M059J (cell line): ENCODE data around the gene PPP1R14B. TPM values are rescaled to one million over a fixed set of nuclear protein-coding genes. Genes with fewer than 3 reads are reported as not detected.

ENCODE experiments used
- DNase-seq: peaks from one replicate; pipeline ENCODE4 v3.0.0-alpha.2; 2012; ENCODE audit warnings: low read depth
- total RNA-seq: library from RNA; depleted of rRNA; stranded (reverse); fragments of >200 nt; shearing (Covaris generic); gene quantifications from 2 replicates; pipeline ENCODE4 v1.2.3, GENCODE V29; 2014

The PPP1R14B gene
- total RNA-seq, 1 experiment from 2014 or later = 263 TPM

- DNase-seq = no peak
Measured at GRCh38 chr11:64281957-64282770, 35.4 kb upstream of the PPP1R14B start.

DNA sequence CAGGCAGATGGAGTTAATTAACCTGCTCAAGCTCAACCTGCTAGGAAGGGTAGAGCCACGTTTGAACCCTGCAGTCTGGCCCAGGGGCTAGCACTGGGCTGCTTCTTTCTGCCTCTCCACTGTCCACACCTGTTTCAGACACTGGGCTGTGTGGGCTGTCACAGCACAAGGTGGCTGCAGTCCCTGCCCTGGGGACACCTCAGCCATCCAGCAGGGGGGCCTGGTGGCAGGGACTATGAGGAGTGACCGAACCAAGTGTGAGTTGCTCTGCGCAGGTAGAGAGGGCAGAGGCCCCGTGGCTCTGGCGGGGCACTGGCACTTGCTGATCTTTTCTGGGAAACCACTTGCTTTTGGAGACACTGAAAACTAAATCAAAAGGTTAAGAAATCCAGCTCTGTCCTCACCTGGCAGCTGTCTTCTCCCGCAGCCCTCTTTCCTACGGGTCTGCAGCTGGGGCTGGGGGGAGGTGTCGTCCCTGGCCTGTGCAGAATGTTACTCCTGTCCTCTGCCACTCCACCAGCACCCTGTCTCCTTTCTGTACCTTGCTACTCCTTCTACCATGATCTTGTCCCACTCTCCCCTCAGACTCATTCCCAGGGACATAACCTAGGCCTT is 31.9 kb upstream of the PPP1R14B start:
- DNase-seq = no peak

- no peak for DNase-seq
Measured at GRCh38 chr11:64276653-64277431, 30.1 kb upstream of the PPP1R14B start.

DNA sequence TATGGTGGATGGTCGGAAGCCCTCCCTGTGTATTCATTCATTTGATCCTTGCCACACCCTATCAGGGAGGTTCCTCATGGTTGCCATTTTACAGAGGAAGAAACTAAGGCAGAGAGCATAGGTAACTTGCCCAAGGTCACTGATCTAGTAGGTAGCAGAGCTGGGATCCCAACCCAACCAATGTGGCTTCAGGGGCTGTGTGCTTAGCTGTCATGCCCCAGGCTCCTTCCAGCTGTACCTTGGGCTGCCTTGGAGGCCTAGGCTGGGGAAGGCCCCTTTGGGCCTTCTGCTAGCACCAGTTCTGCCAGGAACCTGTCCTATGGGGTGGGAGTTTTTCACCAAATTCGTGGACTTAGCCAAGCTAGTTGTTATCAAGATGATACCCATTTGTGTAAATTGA is 29.1 kb upstream of the PPP1R14B start:
- no peak for DNase-seq

DNA sequence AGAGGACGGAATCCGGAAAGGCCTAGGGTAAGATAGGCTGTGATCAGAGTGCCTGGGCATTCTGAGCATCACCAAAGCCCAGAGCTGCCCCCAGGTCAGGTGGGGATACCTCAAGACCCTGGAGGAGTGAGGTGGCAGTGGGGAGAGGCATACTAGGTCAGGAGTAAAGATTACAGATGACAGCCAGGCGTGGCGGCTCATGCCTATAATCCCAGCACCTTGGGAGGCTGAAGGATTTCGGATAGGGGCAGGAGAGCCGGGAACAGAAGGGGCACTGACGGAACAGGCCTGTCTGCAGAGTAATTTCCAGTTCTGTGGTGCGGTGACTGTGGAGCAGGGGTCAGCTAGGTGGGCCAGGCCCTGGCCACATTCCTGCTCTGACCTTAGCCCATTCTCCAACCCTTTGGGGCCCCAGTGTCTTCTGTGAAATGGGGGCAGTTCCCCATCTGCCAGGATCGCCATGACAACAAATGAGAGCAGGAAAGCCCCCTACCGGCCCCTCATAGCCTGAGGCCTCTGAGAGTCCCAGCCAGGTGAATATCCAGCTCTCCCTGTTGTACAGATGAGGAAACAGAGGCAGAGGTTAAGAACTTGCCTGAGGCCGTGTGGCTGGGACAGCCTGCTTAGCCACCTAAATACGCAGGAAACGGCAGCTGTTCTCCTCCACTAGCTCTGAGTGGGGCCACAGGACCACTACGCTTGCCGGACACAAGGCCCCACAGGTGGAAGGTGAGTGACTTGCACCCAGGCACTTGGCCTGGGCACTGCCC is 28.5 kb upstream of the PPP1R14B start:
- no peak for DNase-seq

GRCh38 chr11:64269540-64270220 is 22.9 kb upstream of the PPP1R14B start:
- DNase-seq = peak; percentile 100

GRCh38 chr11:64268893-64269539 is 22.3 kb upstream of the PPP1R14B start:
- DNase-seq = no peak

DNA sequence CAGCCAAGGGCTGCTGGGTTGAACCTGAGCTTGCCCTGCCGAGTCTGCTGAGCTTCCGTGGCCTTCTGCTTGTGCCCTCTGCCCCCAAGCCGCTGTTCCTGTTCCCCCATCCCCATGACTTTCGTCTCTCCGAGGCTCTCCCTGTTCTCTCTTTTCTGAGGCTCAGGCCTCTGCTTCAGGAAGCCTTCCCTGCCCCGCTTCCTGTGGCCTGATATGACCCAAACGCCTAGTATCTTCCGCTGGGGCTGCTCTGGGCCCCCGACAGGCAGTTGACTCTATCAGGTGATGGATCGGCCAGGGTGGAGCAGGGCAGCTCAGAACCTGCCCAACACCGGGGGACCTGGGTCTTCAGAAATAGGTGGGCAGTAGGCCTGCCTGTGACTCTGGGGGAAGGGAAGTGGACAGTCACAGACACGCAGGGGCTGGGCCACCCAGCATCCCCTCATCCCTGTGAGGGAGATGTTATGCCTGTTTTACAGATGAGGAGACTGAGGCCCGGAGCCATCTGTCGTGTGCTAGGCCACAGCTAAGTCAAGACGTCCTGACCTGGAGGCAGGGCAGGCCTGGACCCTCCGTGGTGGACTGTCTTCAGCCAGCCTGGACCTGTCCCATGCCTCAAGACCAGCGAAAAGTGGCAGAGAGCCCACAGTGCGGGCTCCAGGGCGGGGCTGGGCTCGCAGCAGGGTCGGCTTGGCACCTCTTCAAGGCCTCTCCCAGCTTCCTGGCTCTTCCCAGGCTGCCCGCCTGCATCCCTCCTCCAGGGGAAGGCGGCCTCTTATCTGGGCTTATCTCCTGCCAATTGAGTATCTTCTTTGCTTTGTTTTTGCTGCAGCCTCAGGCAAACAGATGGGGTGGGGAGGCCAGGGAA is 21.5 kb upstream of the PPP1R14B start:
- DNase-seq = peak; percentile 90

GRCh38 chr11:64267207-64267945 is 20.6 kb upstream of the PPP1R14B start:
- DNase-seq = no peak

- DNase-seq = peak; percentile 69
Measured at GRCh38 chr11:64266339-64266738, 19.6 kb upstream of the PPP1R14B start.

- no peak for DNase-seq
Measured at GRCh38 chr11:64265176-64266160, 18.7 kb upstream of the PPP1R14B start.

GRCh38 chr11:64264371-64264852 is 17.7 kb upstream of the PPP1R14B start:
- DNase-seq = no peak

- DNase-seq = no peak
Measured at GRCh38 chr11:64263947-64264317, 17.2 kb upstream of the PPP1R14B start.

DNA sequence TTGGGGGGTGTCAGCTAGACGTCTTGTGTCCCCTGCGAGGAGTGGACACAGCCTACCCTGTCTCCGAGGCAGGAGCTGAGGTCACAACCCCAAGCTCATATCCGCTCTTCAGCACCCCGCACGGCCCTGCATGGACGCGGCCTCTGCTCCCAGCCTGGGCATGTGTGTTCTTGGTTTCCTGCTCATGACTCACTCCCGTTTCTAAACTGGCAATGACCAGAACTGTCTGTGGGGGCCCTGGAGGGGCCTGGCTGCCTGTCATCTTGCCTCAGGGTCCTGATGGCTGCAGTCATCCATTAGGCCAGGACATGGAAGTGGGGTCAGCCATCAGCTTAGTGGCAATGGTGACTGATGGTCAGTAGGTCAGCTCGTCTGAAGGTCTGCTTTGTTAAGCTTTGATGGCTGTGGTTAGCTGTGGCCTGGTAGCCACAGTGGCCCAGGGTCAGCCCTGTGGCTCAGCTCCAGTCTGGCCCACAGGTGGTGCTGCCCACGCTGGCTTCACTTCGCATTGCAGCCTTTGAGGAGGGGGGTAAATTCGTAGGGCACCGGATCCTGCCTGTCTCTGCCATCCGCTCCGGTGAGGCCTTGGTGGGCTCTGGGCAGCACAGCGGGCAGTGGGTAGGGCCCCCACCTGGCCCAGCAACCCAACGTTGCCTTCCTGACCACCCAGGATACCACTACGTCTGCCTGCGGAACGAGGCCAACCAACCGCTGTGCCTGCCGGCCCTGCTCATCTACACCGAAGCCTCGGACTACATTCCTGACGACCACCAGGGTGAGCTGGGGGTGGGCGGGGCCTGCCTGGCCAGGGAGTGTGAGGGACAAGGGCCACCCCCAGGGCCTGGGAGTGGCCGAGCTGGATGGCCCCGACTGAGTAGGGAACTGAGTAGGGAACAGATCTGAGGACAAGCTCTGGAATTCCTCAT is 16.5 kb upstream of the PPP1R14B start:
- peak; percentile 87 for DNase-seq

- no peak for DNase-seq
Measured at GRCh38 chr11:64262271-64263002, 15.7 kb upstream of the PPP1R14B start.

GRCh38 chr11:64261556-64262080 is 14.9 kb upstream of the PPP1R14B start:
- no peak for DNase-seq
